Esophagus squamous epithelium (tissue), 5 donors: ENCODE measurements around the gene BTNL9. TPM values are rescaled to one million over a fixed set of nuclear protein-coding genes. Genes with fewer than 3 reads are reported as not detected.

Source experiments
- DNase-seq: peaks from one replicate; lab custom pipeline; 2025; lab: John Stamatoyannopoulos, UW
- H3K27ac ChIP-seq, 4 donors: fragments of 200-600 bp; sonication (generic); one replicate each; pipeline ENCODE4 v1.5.1; 2016 to 2019; ENCODE audit warnings: mild to moderate bottlenecking in 1 of 4
- H3K27me3 ChIP-seq, 4 donors: fragments of 200-600 bp; sonication (generic); 1 replicate in 3 of 4; 2 replicates in 1 of 4; pipeline versions ENCODE4 v1.5.1 to v1.6.0; 2017 to 2021; ENCODE audit warnings: antibody characterized with exemption in 1 of 4
- H3K36me3 ChIP-seq, 3 donors: fragments of 200-600 bp; sonication (generic); one replicate each; pipeline ENCODE4 v1.5.1; 2016 to 2019
- H3K4me1 ChIP-seq, 3 donors: fragments of 200-600 bp; sonication (generic); one replicate each; pipeline ENCODE4 v1.5.1; 2017 to 2019
- H3K4me3 ChIP-seq, 4 donors: fragments of 200-600 bp; sonication (generic); 1 replicate in 3 of 4; 2 replicates in 1 of 4; pipeline ENCODE4 v1.5.1; 2016 to 2019; ENCODE audit warnings: mild to moderate bottlenecking in 2 of 4, moderate library complexity in 1 of 4
- H3K9me3 ChIP-seq, 3 donors: fragments of 200-600 bp; sonication (generic); one replicate each; pipeline ENCODE4 v1.5.1; 2016 to 2019
- CTCF ChIP-seq, 6 experiments: fragments of 450-650 bp in 4 of 6; fragments of 200-600 bp in 2 of 6; sonication (generic) in 2 of 6; IDR thresholded peaks; one replicate each; pipeline ENCODE4 v1.5.1; 2016 to 2019; ENCODE audit warnings: antibody characterized with exemption in 6 of 6, mild to moderate bottlenecking in 4 of 6, moderate library complexity in 4 of 6
- POLR2A ChIP-seq, 4 donors: fragments of 450-650 bp; IDR thresholded peaks; one replicate each; pipeline ENCODE4 v1.6.1; 2017; ENCODE audit warnings: antibody characterized with exemption in 4 of 4, mild to moderate bottlenecking in 4 of 4, moderate library complexity in 3 of 4
- WGBS, 2 donors: methylation state at CpG; one replicate each; pipeline ENCODE4 v1.1.5; 2018; 5-methylcytosine and 5-hydroxymethylcytosine counted together
- intact Hi-C: fragments of 100-400 bp; cut with DNase I; formaldehyde crosslinking; loops from one replicate; pipeline ENCODE4 v1.15.0; 2022
- total RNA-seq, 4 donors: library from RNA; depleted of rRNA; stranded (reverse); fragments of >200 nt; gene quantifications; one replicate each; pipeline ENCODE4 v1.1.0, GENCODE V29; 2016
- donor health status: DM: yes; HTN: yes; CAD: no.

Gene BTNL9
- total RNA-seq, 4 donors from 2014 or later = 0.75 to 27.7 (median 4.1) TPM

GRCh38 chr5:181062631-181063030 is 22.6 kb downstream of the BTNL9 start:
- Histone ChIP-seq H3K36me3 (no peaks in the 10 kb centered on the region), H3K4me1 (peaks cover 0 to 11% (median 0%) of the 10 kb centered on the region in 3 donors), H3K27me3 (peaks cover 4 to 93% (median 7%) of the 10 kb centered on the region in 4 donors), H3K27ac (no peak overlapping the region), H3K4me3 (no peak overlapping the region), H3K9me3 (no peaks in the 10 kb centered on the region)
- intact Hi-C loops = no loop called here
- TF ChIP-seq CTCF (IDR thresholded peaks at IDR 0.05) (no peak), POLR2A (IDR thresholded peaks at IDR 0.05) (no peak)
- WGBS, 2 donors = 85 to 89% methylated on average over 6 of the region's 6 CpGs
- DNase-seq = no peak

GRCh38 chr5:181063514-181063913 is 23.4 kb downstream of the BTNL9 start:
- intact Hi-C loops = no loop called here
- WGBS, 2 donors = 80 to 85% methylated on average over 8 of the region's 8 CpGs
- DNase-seq = no peak

GRCh38 chr5:181064987-181065386 is 24.9 kb downstream of the BTNL9 start:
- H3K27me3 ChIP-seq = peaks cover 0 to 93% (median 0%) of the 10 kb centered on the region in 4 donors
- TF ChIP-seq CTCF (IDR thresholded peaks at IDR 0.05) = no peak
- no peak for TF ChIP-seq POLR2A (IDR thresholded peaks at IDR 0.05)
- H3K4me3 ChIP-seq = no peak overlapping the region
- H3K27ac ChIP-seq = no peak overlapping the region
- no peaks in the 10 kb centered on the region for H3K9me3 ChIP-seq
- DNase-seq = no peak
- H3K36me3 ChIP-seq = no peaks in the 10 kb centered on the region
- 93 to 100% methylated on average over 4 to 5 of the region's 7 CpGs for WGBS, 2 donors
- intact Hi-C loops = no loop called here
- H3K4me1 ChIP-seq = no peaks in the 10 kb centered on the region

More at GRCh38 chr5:181063514-181063913, 23.4 kb downstream of the BTNL9 start:
- Histone ChIP-seq H3K27me3 (peaks cover 2 to 93% (median 7%) of the 10 kb centered on the region in 4 donors), H3K36me3 (no peaks in the 10 kb centered on the region), H3K9me3 (no peaks in the 10 kb centered on the region), H3K4me3 (no peak overlapping the region), H3K27ac (no peak overlapping the region), H3K4me1 (peaks cover 0 to 11% (median 0%) of the 10 kb centered on the region in 3 donors)
- TF ChIP-seq CTCF (IDR thresholded peaks at IDR 0.05) (no peak), POLR2A (IDR thresholded peaks at IDR 0.05) (no peak)

- Histone ChIP-seq H3K4me3 (no peak overlapping the region), H3K4me1 (no peaks in the 10 kb centered on the region), H3K36me3 (no peaks in the 10 kb centered on the region), H3K27ac (no peak overlapping the region), H3K27me3 (peaks cover 0 to 82% (median 0%) of the 10 kb centered on the region in 4 donors), H3K9me3 (peaks cover 0 to 2% (median 0%) of the 10 kb centered on the region in 3 donors)
- DNase-seq = no peak
- intact Hi-C loops = no loop called here
- TF ChIP-seq POLR2A (IDR thresholded peaks at IDR 0.05) = no peak
- no peak for TF ChIP-seq CTCF (IDR thresholded peaks at IDR 0.05)
- 33 to 61% methylated on average over 6 of the region's 26 CpGs for WGBS, 2 donors
Observed at GRCh38 chr5:181069767-181070491, 29.9 kb downstream of the BTNL9 start.

- intact Hi-C loops = no loop called here
- DNase-seq = no peak
- no peak overlapping the region for H3K4me3 ChIP-seq
- H3K9me3 ChIP-seq = peaks cover 0 to 2% (median 0%) of the 10 kb centered on the region in 3 donors
- TF ChIP-seq CTCF (IDR thresholded peaks at IDR 0.05) (no peak), POLR2A (IDR thresholded peaks at IDR 0.05) (no peak)
- H3K4me1 ChIP-seq = no peaks in the 10 kb centered on the region
- no peaks in the 10 kb centered on the region for H3K36me3 ChIP-seq
- H3K27ac ChIP-seq = no peak overlapping the region
- peaks cover 0 to 81% (median 0%) of the 10 kb centered on the region in 4 donors for H3K27me3 ChIP-seq
- 53 to 81% methylated on average over 3 to 4 of the region's 14 CpGs for WGBS, 2 donors
Observed at GRCh38 chr5:181070523-181070922, 30.5 kb downstream of the BTNL9 start.
